H1 (cell line): Measurements from ENCODE around the gene HSPBP1. TPM values are rescaled to one million over a fixed set of nuclear protein-coding genes. Genes with fewer than 3 reads are reported as not detected.

ENCODE experiments used
- CTCF ChIA-PET: fragments of 300-600 bp; sonication (Branson Sonifier 250); formaldehyde crosslinking; loops from one replicate; lab custom pipeline; 2021; ENCODE audit not compliant: partially characterized antibody; lab: Charles Lee
- POLR2A ChIA-PET: fragments of 300-600 bp; sonication (Branson Sonifier 250); formaldehyde crosslinking; loops from one replicate; lab custom pipeline; 2021; ENCODE audit warnings: inconsistent platforms; ENCODE audit not compliant: partially characterized antibody; lab: Charles Lee
- DNase-seq, 2 experiments: peaks; one replicate each; pipeline versions ENCODE4 v3.0.0 to v3.0.0-alpha.2; 2010 to 2022; ENCODE audit warnings: low spot score in 2 of 2, low read depth in 1 of 2, mixed read lengths in 1 of 2
- FAIRE-seq: peaks from 2 replicates; lab custom pipeline; 2011; peaks lifted over from hg19 to GRCh38; lab: Jason Lieb, UNC
- H2AFZ ChIP-seq: 2 replicates; pipeline ENCODE4 v1.8.1; 2012; ENCODE audit warnings: low read length, inconsistent platforms
- H2AK5ac ChIP-seq: 2 replicates; pipeline ENCODE4 v1.6.1; 2013; ENCODE audit warnings: low read depth, low read length
- H2BK120ac ChIP-seq: replicated peaks from 2 replicates; pipeline ENCODE3; 2013; ENCODE audit warnings: low read depth, low read length, inconsistent platforms
- H2BK12ac ChIP-seq: 2 replicates; pipeline ENCODE4 v1.6.1; 2013; ENCODE audit warnings: low read depth, low read length
- H2BK15ac ChIP-seq: 2 replicates; pipeline ENCODE4 v1.6.1; 2013; ENCODE audit warnings: low read length
- H2BK20ac ChIP-seq: 2 replicates; pipeline ENCODE4 v1.6.1; 2013; ENCODE audit warnings: low read length
- H2BK5ac ChIP-seq: 2 replicates; pipeline ENCODE4 v1.6.1; 2013; ENCODE audit warnings: low read depth, low read length
- H3K14ac ChIP-seq: 2 replicates; pipeline ENCODE4 v1.6.1; 2013; ENCODE audit warnings: inconsistent platforms; ENCODE audit not compliant: insufficient read length
- H3K18ac ChIP-seq: 2 replicates; pipeline ENCODE4 v1.6.1; 2013; ENCODE audit warnings: low read length; ENCODE audit errors: extremely low read depth
- H3K23ac ChIP-seq: 2 replicates; pipeline ENCODE4 v1.6.1; 2013; ENCODE audit warnings: inconsistent platforms; ENCODE audit not compliant: insufficient read length
- H3K23me2 ChIP-seq: 2 replicates; pipeline ENCODE4 v1.6.1; 2013; ENCODE audit warnings: low read depth, low read length
- H3K27ac ChIP-seq: 2 replicates; pipeline ENCODE4 v1.6.1; 2011; ENCODE audit warnings: low read depth, low read length, inconsistent platforms
- H3K27me3 ChIP-seq, 4 experiments: replicated peaks in 1 of 4; 1 replicate in 1 of 4; 2 replicates in 3 of 4; pipeline versions ENCODE4 v1.6.1 to v1.8.1; 2011 to 2013; ENCODE audit warnings: low read length in 3 of 4, mild to moderate bottlenecking in 3 of 4, inconsistent platforms in 2 of 4, mixed read lengths in 2 of 4, moderate library complexity in 1 of 4; ENCODE audit not compliant: control insufficient read depth in 3 of 4, insufficient read depth in 3 of 4; ENCODE audit errors: extremely low read depth in 1 of 4
- H3K36me3 ChIP-seq, 4 experiments: 2 replicates each; pipeline versions ENCODE4 v1.6.1 to v1.8.1; 2011 to 2013; ENCODE audit warnings: mild to moderate bottlenecking in 4 of 4, low read length in 3 of 4, moderate library complexity in 2 of 4, control low read depth in 1 of 4, inconsistent platforms in 1 of 4; ENCODE audit not compliant: insufficient read depth in 4 of 4, control insufficient read depth in 2 of 4
- H3K4ac ChIP-seq: replicated peaks from 2 replicates; pipeline ENCODE3; 2013; ENCODE audit warnings: low read length, low read depth, mixed read lengths, inconsistent platforms; ENCODE audit not compliant: insufficient read length
- H3K4me1 ChIP-seq, 4 experiments: replicated peaks in 1 of 4; 1 replicate in 1 of 4; 2 replicates in 3 of 4; pipeline versions ENCODE4 v1.6.1 to v1.8.1; 2011 to 2013; ENCODE audit warnings: low read length in 3 of 4, inconsistent platforms in 2 of 4, mixed read lengths in 1 of 4; ENCODE audit not compliant: insufficient read depth in 4 of 4, control insufficient read depth in 3 of 4
- H3K4me2 ChIP-seq, 2 experiments: 2 replicates each; pipeline versions ENCODE4 v1.6.1 to v1.8.1; 2011 to 2013; ENCODE audit warnings: low read depth in 2 of 2, low read length in 2 of 2, control low read depth in 1 of 2, inconsistent platforms in 1 of 2, mild to moderate bottlenecking in 1 of 2; ENCODE audit not compliant: insufficient read depth in 1 of 2
- H3K4me3 ChIP-seq, 4 experiments: fragments of 200-600, 300-600 bp in 1 of 4; sonication (generic), shearing (Covaris generic), sonication (Bioruptor Twin) in 1 of 4; 2 replicates each; pipeline versions ENCODE4 v1.5.1 to v1.8.1; 2011 to 2016; ENCODE audit warnings: low read length in 4 of 4, low read depth in 3 of 4, control low read depth in 2 of 4, inconsistent platforms in 2 of 4, mild to moderate bottlenecking in 2 of 4, mixed read lengths in 1 of 4, moderate library complexity in 1 of 4; ENCODE audit not compliant: insufficient read depth in 2 of 4; ENCODE audit errors: extremely low read depth in 1 of 4
- H3K56ac ChIP-seq: replicated peaks from 2 replicates; pipeline ENCODE3; 2013; ENCODE audit warnings: low read depth, mild to moderate bottlenecking, mixed read lengths, low read length, inconsistent platforms; ENCODE audit not compliant: insufficient read length
- H3K79me1 ChIP-seq: 2 replicates; pipeline ENCODE4 v1.6.1; 2013; ENCODE audit warnings: low read depth, low read length, control low read depth
- H3K79me2 ChIP-seq, 2 experiments: 2 replicates each; pipeline versions ENCODE4 v1.6.1 to v1.8.1; 2012 to 2013; ENCODE audit warnings: low read length in 2 of 2, mild to moderate bottlenecking in 2 of 2, inconsistent platforms in 1 of 2; ENCODE audit not compliant: insufficient read depth in 2 of 2, control insufficient read depth in 1 of 2
- H3K9ac ChIP-seq, 4 experiments: replicated peaks in 1 of 4; 1 replicate in 1 of 4; 2 replicates in 3 of 4; pipeline versions ENCODE4 v1.6.1 to v1.8.1; 2011 to 2013; ENCODE audit warnings: low read depth in 3 of 4, low read length in 3 of 4, control low read depth in 2 of 4, mild to moderate bottlenecking in 2 of 4, moderate library complexity in 2 of 4, inconsistent platforms in 1 of 4; ENCODE audit errors: extremely low read depth in 1 of 4
- H3K9me3 ChIP-seq, 2 experiments: 2 replicates each; pipeline versions ENCODE4 v1.6.1 to v1.8.1; 2012 to 2013; ENCODE audit warnings: mild to moderate bottlenecking in 2 of 2, moderate library complexity in 2 of 2, control low read depth in 1 of 2, inconsistent platforms in 1 of 2, low read depth in 1 of 2, low read length in 1 of 2, mixed read lengths in 1 of 2; ENCODE audit not compliant: insufficient read depth in 2 of 2
- H4K20me1 ChIP-seq, 2 experiments: replicated peaks in 1 of 2; 2 replicates each; pipeline versions ENCODE3 to v1.8.1; 2011 to 2013; ENCODE audit warnings: inconsistent platforms in 2 of 2, low read length in 2 of 2, mild to moderate bottlenecking in 1 of 2; ENCODE audit not compliant: insufficient read depth in 2 of 2, control insufficient read depth in 1 of 2
- H4K5ac ChIP-seq: 2 replicates; pipeline ENCODE4 v1.6.1; 2013; ENCODE audit warnings: low read length, low read depth, mixed read lengths, inconsistent platforms; ENCODE audit not compliant: insufficient read length
- H4K8ac ChIP-seq: 2 replicates; pipeline ENCODE4 v1.8.0; 2013; ENCODE audit warnings: mild to moderate bottlenecking, moderate library complexity, low read length, inconsistent platforms; ENCODE audit not compliant: insufficient read depth; ENCODE audit errors: extremely low read depth
- H4K91ac ChIP-seq: replicated peaks from 2 replicates; pipeline ENCODE3; 2013; ENCODE audit warnings: low read length, mixed read lengths, inconsistent platforms; ENCODE audit not compliant: insufficient read length
- BRCA1 ChIP-seq: IDR thresholded peaks from 2 replicates; pipeline ENCODE4 v1.6.1; 2012; ENCODE audit warnings: low read depth, low read length, improper control_type of control experiment
- CHD1 ChIP-seq: IDR thresholded peaks from 2 replicates; pipeline ENCODE4 v1.6.1; 2012; ENCODE audit warnings: low read depth, low read length, improper control_type of control experiment
- CREB1 ChIP-seq: IDR thresholded peaks from 2 replicates; pipeline ENCODE4 v1.6.1; 2012; ENCODE audit warnings: inconsistent platforms
- HDAC6 ChIP-seq: IDR thresholded peaks from one replicate; pipeline ENCODE4 v1.7.1; 2012; ENCODE audit warnings: low read depth, mild to moderate bottlenecking, inconsistent platforms, low read length, moderate library complexity
- KDM4A ChIP-seq: IDR thresholded peaks from one replicate; pipeline ENCODE4 v1.7.1; 2012; ENCODE audit warnings: low read depth, mild to moderate bottlenecking, moderate library complexity, low read length, inconsistent platforms; ENCODE audit not compliant: severe bottlenecking
- SP1 ChIP-seq: IDR thresholded peaks from 2 replicates; pipeline ENCODE4 v1.6.1; 2011; ENCODE audit warnings: low read depth, low read length
- TAF7 ChIP-seq: optimal IDR thresholded peaks from 2 replicates; pipeline ENCODE3; 2011; ENCODE audit warnings: low read depth, mild to moderate bottlenecking, inconsistent platforms, low read length, moderate library complexity, borderline replicate concordance
- WGBS, 2 experiments: shearing (Covaris generic) in 1 of 2; methylation state at CpG; one replicate each; pipeline versions ENCODE4 v1.1.6 to v1.1.7; 2013 to 2015; ENCODE audit warnings: low lambda C conversion rate in 2 of 2, mixed read lengths in 2 of 2, inconsistent platforms in 1 of 2, low coverage in 1 of 2, missing lambda C conversion rate in 1 of 2; ENCODE audit not compliant: insufficient replicate concordance in 2 of 2, insufficient coverage in 1 of 2, insufficient read length in 1 of 2; ENCODE audit errors: extremely low coverage in 1 of 2, missing lambda C conversion rate in 1 of 2; 5-methylcytosine and 5-hydroxymethylcytosine counted together
- polyA plus RNA-seq, 7 experiments: library from polyadenylated mRNA; depleted of rRNA in 3 of 7; stranded (reverse) in 5 of 7; unstranded in 2 of 7; fragments of >200 nt in 5 of 7; fragments of 200-250 nt in 2 of 7; gene quantifications; 1 replicate in 5 of 7; 2 replicates in 1 of 7; 4 replicates in 1 of 7; pipeline versions ENCODE4 v1.2.1 to v1.2.3, GENCODE V29; 2011 to 2013; ENCODE audit warnings: missing spikeins in 2 of 7, mixed read lengths in 2 of 7
- total RNA-seq: library from RNA; stranded (reverse); fragmentation: NEBNext Ultra II Directional; extraction: Animal tissue kit (Norgen Biotek cat#: 25700); gene quantifications from 2 replicates; pipeline ENCODE4 v1.2.1, GENCODE V29; 2021

The HSPBP1 gene
- total and polyA plus RNA-seq, 2 of the 8 experiments (the other 6 are each of a cell fraction or from before 2014, with no cell fraction given), result 63.4 to 100 TPM

DNA sequence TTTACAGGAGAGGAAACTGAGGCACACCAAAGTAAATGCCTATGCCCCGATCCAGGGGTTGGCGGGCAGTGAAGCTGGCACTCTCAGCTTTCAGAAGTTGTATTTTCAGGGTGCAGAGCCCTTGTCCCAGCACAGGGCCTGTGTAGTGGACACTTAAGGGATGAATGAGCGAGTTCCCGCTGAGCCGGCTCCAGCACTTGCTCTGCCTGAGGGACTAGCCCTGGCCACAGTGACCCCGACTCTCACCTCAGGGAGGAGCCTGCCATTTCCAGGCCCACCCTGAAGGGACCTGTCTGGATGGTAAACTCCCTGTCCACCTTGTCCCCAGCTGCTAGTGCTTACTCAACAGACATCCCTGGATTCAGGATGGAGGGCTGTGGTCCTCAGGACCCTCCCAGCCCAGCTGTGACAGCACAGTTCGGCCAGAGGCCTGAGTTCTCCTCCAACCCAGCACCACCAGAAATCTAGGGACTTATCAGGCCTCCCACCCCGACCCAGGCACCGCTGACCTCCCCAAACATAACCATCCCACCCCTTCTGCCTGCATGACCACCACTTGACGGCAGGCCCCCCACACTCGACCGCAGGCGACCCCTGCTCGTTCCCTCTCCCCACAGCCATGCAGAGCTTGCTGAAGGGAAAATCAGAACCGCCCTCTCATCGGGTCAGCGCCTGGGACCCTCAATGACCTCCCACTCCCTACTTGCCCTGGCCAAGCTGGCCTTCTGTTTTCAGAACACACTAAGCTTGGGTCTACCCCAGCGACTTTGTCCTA lies 29.5 kb downstream of the HSPBP1 start:
- H3K4ac ChIP-seq, result no peak overlapping the region
- H2BK15ac ChIP-seq, result no peak overlapping the region
- no peak overlapping the region for H4K8ac ChIP-seq
- 91% methylated on average over 16 of the region's 18 CpGs; no CpG with 5 or more reads in 1 of the 2 experiments for WGBS, 2 experiments
- peaks cover 0 to 8% (median 3%) of the 10 kb centered on the region in 4 experiments; a peak in 3 of 8 replicates for H3K36me3 ChIP-seq
- H4K20me1 ChIP-seq, result peaks cover 28 to 52% of the 10 kb centered on the region in 2 experiments
- no peak overlapping the region for H3K14ac ChIP-seq
- H2AFZ ChIP-seq, result no peak overlapping the region
- DNase-seq (no peak), FAIRE-seq (no peak)
- peaks cover 29% of the 10 kb centered on the region for H3K79me1 ChIP-seq
- no peak overlapping the region for H4K5ac ChIP-seq
- no peak overlapping the region for H3K4me2 ChIP-seq
- POLR2A ChIA-PET, result interaction anchor here (1.0 kb wide), 2 partner anchors 12 to 144 kb away, joined by 3 read pairs; no protein-coding TSS in a partner anchor
- H3K4me3 ChIP-seq, result no peak overlapping the region
- H3K27ac ChIP-seq, result no peak overlapping the region
- no peak overlapping the region for H4K91ac ChIP-seq
- no peak overlapping the region; a peak in 1 of 7 replicates for H3K9ac ChIP-seq
- H3K27me3 ChIP-seq, result no peaks in the 10 kb centered on the region
- H2BK5ac ChIP-seq, result no peak overlapping the region; the same call in 1 of the 2 replicates
- no peaks in the 10 kb centered on the region for H3K23me2 ChIP-seq
- peaks cover 8 to 79% of the 10 kb centered on the region in 2 experiments; a peak in 3 of 4 replicates for H3K79me2 ChIP-seq
- TF ChIP-seq SP1, result no peak
- no peak for TF ChIP-seq CHD1
- no peak for TF ChIP-seq HDAC6
- TF ChIP-seq TAF7, result no peak
- TF ChIP-seq BRCA1, result no peak
- no peak for TF ChIP-seq KDM4A
- TF ChIP-seq CREB1, result no peak
- H3K23ac ChIP-seq, result no peak overlapping the region
- no peak overlapping the region for H2AK5ac ChIP-seq
- H3K4me1 ChIP-seq, result peaks cover 3 to 12% (median 6%) of the 10 kb centered on the region in 4 experiments; a peak in 6 of 7 replicates
- H3K9me3 ChIP-seq, result no peaks in the 10 kb centered on the region
- CTCF ChIA-PET, result interaction anchor here (0.7 to 1.3 kb wide), 3 partner anchors 9 to 161 kb away, joined by 3 to 4 read pairs (median 4); no protein-coding TSS in a partner anchor
- no peak overlapping the region for H2BK12ac ChIP-seq
- no peak overlapping the region for H2BK120ac ChIP-seq
- no peak overlapping the region for H3K18ac ChIP-seq
- H3K56ac ChIP-seq, result no peak overlapping the region
- no peak overlapping the region for H2BK20ac ChIP-seq
